ENCODE measurements around the gene PRKG1.

Gene PRKG1

DNA sequence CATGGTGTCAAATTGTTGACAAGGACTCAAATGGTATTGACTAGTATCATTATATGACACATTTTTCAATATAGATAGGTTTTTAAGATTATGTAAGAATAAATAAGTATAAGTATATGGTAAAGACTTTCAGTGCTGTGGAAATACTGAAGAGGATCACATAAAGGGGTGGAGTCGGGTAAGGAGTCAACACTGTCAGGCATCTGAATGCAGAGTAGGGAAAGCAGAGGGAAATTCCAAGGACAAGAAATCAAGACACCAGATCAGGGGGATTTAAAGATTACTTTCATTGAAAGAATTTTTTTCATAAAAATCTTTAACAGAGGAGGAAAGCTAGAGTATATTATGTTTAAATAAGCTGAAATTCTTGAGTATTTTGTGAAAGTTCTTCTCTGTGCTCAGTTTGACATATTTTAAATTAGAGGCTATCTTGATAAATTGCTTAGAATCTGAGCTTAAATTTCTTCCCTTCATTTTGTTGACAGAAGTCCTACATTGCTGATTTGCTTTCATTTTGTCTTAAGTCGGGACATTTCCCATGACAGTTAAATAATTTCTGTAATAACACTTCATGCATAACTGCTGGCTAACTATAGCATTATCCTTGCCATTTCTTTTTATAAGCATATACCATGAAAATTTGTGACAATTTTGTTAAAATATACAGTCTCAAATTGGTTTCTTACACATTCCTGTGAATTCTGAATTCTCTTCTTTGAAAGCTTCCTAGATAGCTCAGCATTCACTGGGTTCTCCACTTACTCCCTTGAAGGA lies 244.3 kb downstream of the PRKG1 start:
- TF ChIP-seq CEBPB (IDR thresholded peaks at IDR 0.05) = no peak
- no peak for TF ChIP-seq CREB1 (IDR thresholded peaks at IDR 0.05; ENCODE audit: low read depth)
- TF ChIP-seq EP300 (IDR thresholded peaks at IDR 0.05; ENCODE audit: borderline replicate concordance) = no peak
- no peak for TF ChIP-seq ZBTB7A (IDR thresholded peaks at IDR 0.05; ENCODE audit: low read depth)
- TF ChIP-seq REST (IDR thresholded peaks at IDR 0.05; ENCODE audit: low read depth) = no peak
- TF ChIP-seq, protein P1, sequence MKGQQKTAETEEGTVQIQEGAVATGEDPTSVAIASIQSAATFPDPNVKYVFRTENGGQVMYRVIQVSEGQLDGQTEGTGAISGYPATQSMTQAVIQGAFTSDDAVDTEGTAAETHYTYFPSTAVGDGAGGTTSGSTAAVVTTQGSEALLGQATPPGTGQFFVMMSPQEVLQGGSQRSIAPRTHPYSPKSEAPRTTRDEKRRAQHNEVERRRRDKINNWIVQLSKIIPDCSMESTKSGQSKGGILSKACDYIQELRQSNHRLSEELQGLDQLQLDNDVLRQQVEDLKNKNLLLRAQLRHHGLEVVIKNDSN (IDR thresholded peaks at IDR 0.05) = no peak
- TF ChIP-seq YY1 (IDR thresholded peaks at IDR 0.05; ENCODE audit: low read depth) = no peak
- no peak for TF ChIP-seq TEAD4 (IDR thresholded peaks at IDR 0.05)
- no peak for TF ChIP-seq TCF12 (IDR thresholded peaks at IDR 0.05; ENCODE audit: low read depth)
- no peak for TF ChIP-seq TAF1 (IDR thresholded peaks at IDR 0.05; ENCODE audit: low read depth)
- TF ChIP-seq NFIC (IDR thresholded peaks at IDR 0.05) = no peak
- no peak for TF ChIP-seq EGR1 (IDR thresholded peaks at IDR 0.05)
- TF ChIP-seq RAD21 (IDR thresholded peaks at IDR 0.05; ENCODE audit: low read depth) = no peak
- TF ChIP-seq FOXM1 (IDR thresholded peaks at IDR 0.05; ENCODE audit: borderline replicate concordance, low read depth) = no peak
- TF ChIP-seq, protein P2, sequence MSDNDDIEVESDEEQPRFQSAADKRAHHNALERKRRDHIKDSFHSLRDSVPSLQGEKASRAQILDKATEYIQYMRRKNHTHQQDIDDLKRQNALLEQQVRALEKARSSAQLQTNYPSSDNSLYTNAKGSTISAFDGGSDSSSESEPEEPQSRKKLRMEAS (IDR thresholded peaks at IDR 0.05) = no peak

DNA sequence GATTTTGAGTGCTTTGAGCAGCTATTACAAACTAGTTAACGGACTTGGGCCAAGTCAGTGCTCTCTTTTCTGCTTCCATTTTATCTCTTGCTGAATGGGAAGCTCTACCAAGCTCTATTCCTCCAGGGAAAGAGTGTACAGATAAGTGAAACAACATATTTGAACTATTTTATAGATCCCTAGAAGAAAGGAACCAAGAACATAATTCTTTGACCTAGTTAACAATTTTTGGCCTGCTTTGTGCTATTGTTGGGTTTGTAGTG lies 244.8 kb downstream of the PRKG1 start:
- TF ChIP-seq EP300 (IDR thresholded peaks at IDR 0.05; ENCODE audit: borderline replicate concordance) = no peak
- TF ChIP-seq CEBPB (IDR thresholded peaks at IDR 0.05) = no peak
- TF ChIP-seq, protein P2 (IDR thresholded peaks at IDR 0.05) = no peak
- no peak for TF ChIP-seq REST (IDR thresholded peaks at IDR 0.05; ENCODE audit: low read depth)
- TF ChIP-seq RAD21 (IDR thresholded peaks at IDR 0.05; ENCODE audit: low read depth) = no peak
- TF ChIP-seq EGR1 (IDR thresholded peaks at IDR 0.05) = no peak
- no peak for TF ChIP-seq TAF1 (IDR thresholded peaks at IDR 0.05; ENCODE audit: low read depth)
- no peak for TF ChIP-seq ZBTB7A (IDR thresholded peaks at IDR 0.05; ENCODE audit: low read depth)
- TF ChIP-seq, protein P1 (IDR thresholded peaks at IDR 0.05) = no peak
- TF ChIP-seq NFIC (IDR thresholded peaks at IDR 0.05) = no peak
- TF ChIP-seq YY1 (IDR thresholded peaks at IDR 0.05; ENCODE audit: low read depth) = no peak
- no peak for TF ChIP-seq TCF12 (IDR thresholded peaks at IDR 0.05; ENCODE audit: low read depth)
- TF ChIP-seq TEAD4 (IDR thresholded peaks at IDR 0.05) = no peak
- TF ChIP-seq FOXM1 (IDR thresholded peaks at IDR 0.05; ENCODE audit: borderline replicate concordance, low read depth) = no peak
- no peak for TF ChIP-seq CREB1 (IDR thresholded peaks at IDR 0.05; ENCODE audit: low read depth)

- TF ChIP-seq NFIC (IDR thresholded peaks at IDR 0.05) (no peak), ZBTB7A (IDR thresholded peaks at IDR 0.05; ENCODE audit: low read depth) (no peak), RAD21 (IDR thresholded peaks at IDR 0.05; ENCODE audit: low read depth) (no peak), CREB1 (IDR thresholded peaks at IDR 0.05; ENCODE audit: low read depth) (no peak), TEAD4 (IDR thresholded peaks at IDR 0.05) (no peak), FOXM1 (IDR thresholded peaks at IDR 0.05; ENCODE audit: borderline replicate concordance, low read depth) (no peak), TCF12 (IDR thresholded peaks at IDR 0.05; ENCODE audit: low read depth) (no peak), CEBPB (IDR thresholded peaks at IDR 0.05) (no peak), TAF1 (IDR thresholded peaks at IDR 0.05; ENCODE audit: low read depth) (no peak), EP300 (IDR thresholded peaks at IDR 0.05; ENCODE audit: borderline replicate concordance) (no peak), EGR1 (IDR thresholded peaks at IDR 0.05) (no peak)
- TF ChIP-seq, protein P2 (IDR thresholded peaks at IDR 0.05) = no peak
- TF ChIP-seq, protein P1 (IDR thresholded peaks at IDR 0.05) = no peak
These were observed 247.0 kb downstream of the PRKG1 start for GRCh38 chr10:51321300-51321699.

DNA sequence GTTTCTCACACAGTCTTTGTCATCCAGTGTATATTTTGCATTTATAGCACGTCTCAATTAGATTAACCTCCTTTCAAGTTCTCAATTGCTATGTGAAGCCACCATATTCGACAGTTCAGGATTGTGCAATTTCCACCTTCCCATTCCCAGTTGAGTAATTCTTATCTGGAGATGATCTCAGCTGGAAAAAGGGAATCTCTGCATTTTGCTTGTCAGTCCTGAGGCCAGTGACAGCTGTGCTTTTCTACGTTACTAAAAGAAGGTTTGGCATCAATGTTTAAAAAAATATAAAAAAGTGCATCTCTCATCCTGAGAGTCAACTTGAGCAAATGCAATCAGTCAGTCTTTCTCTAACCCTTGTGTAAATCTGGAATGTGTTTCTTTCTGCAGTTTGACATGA lies 247.7 kb downstream of the PRKG1 start:
- no peak for TF ChIP-seq ZBTB7A (IDR thresholded peaks at IDR 0.05; ENCODE audit: low read depth)
- TF ChIP-seq EGR1 (IDR thresholded peaks at IDR 0.05) = no peak
- TF ChIP-seq EP300 (IDR thresholded peaks at IDR 0.05; ENCODE audit: borderline replicate concordance) = no peak
- TF ChIP-seq, protein P1 (IDR thresholded peaks at IDR 0.05) = no peak
- no peak for TF ChIP-seq REST (IDR thresholded peaks at IDR 0.05; ENCODE audit: low read depth)
- TF ChIP-seq YY1 (IDR thresholded peaks at IDR 0.05; ENCODE audit: low read depth) = no peak
- TF ChIP-seq CREB1 (IDR thresholded peaks at IDR 0.05; ENCODE audit: low read depth) = no peak
- TF ChIP-seq CEBPB (IDR thresholded peaks at IDR 0.05) = no peak
- TF ChIP-seq, protein P2 (IDR thresholded peaks at IDR 0.05) = no peak

Data from Ishikawa (cell line).